Mesenchymal stem cell (in vitro differentiated cells and primary cell): ENCODE measurements around the gene MAGIX.

Source experiments
- DNase-seq: peaks from one replicate; pipeline ENCODE4 v3.0.0-alpha.2; 2013
- H2AFZ ChIP-seq: one replicate; pipeline ENCODE4 v1.6.1; 2013; ENCODE audit warnings: low read depth, mild to moderate bottlenecking, control low read depth, inconsistent platforms, low read length, moderate library complexity
- H2AK5ac ChIP-seq: 2 replicates; pipeline ENCODE4 v1.6.1; 2013; ENCODE audit warnings: low read length, moderate library complexity, mild to moderate bottlenecking, inconsistent platforms; ENCODE audit not compliant: severe bottlenecking
- H2BK120ac ChIP-seq: one replicate; pipeline ENCODE4 v1.6.1; 2013; ENCODE audit warnings: low read depth, mild to moderate bottlenecking, inconsistent platforms, low read length, moderate library complexity
- H2BK12ac ChIP-seq, 2 experiments: one replicate each; pipeline ENCODE4 v1.6.1; 2013; ENCODE audit warnings: inconsistent platforms in 2 of 2, low read length in 2 of 2, mild to moderate bottlenecking in 2 of 2, moderate library complexity in 2 of 2, control low read depth in 1 of 2
- H2BK15ac ChIP-seq: one replicate; pipeline ENCODE4 v1.6.1; 2013; ENCODE audit warnings: mild to moderate bottlenecking, low read depth, inconsistent platforms; ENCODE audit not compliant: poor library complexity, severe bottlenecking
- H2BK5ac ChIP-seq: 2 replicates; pipeline ENCODE4 v1.6.1; 2013; ENCODE audit warnings: low read depth, mild to moderate bottlenecking, low read length, control low read depth, inconsistent platforms; ENCODE audit not compliant: poor library complexity, severe bottlenecking
- H3K14ac ChIP-seq, 2 experiments: one replicate each; pipeline ENCODE4 v1.6.1; 2013; ENCODE audit warnings: inconsistent platforms in 2 of 2, low read length in 2 of 2, control low read depth in 1 of 2, mild to moderate bottlenecking in 1 of 2, moderate library complexity in 1 of 2
- H3K18ac ChIP-seq, 2 experiments: one replicate each; pipeline ENCODE4 v1.6.1; 2013; ENCODE audit warnings: inconsistent platforms in 2 of 2, low read length in 2 of 2, control low read depth in 1 of 2, low read depth in 1 of 2, mild to moderate bottlenecking in 1 of 2
- H3K23ac ChIP-seq, 2 experiments: one replicate each; pipeline ENCODE4 v1.6.1; 2013; ENCODE audit warnings: inconsistent platforms in 2 of 2, low read length in 2 of 2, mild to moderate bottlenecking in 2 of 2, moderate library complexity in 2 of 2, control low read depth in 1 of 2
- H3K27ac ChIP-seq: 2 replicates; pipeline ENCODE4 v1.5.1; 2013; ENCODE audit warnings: mild to moderate bottlenecking, moderate library complexity, low read length, control low read depth, inconsistent platforms; ENCODE audit not compliant: poor library complexity, severe bottlenecking
- H3K27me3 ChIP-seq, 2 experiments: 2 replicates each; pipeline versions ENCODE4 v1.6.1 to v1.7.0; 2013; ENCODE audit warnings: low read length in 2 of 2, mild to moderate bottlenecking in 2 of 2, moderate library complexity in 2 of 2, control low read depth in 1 of 2, inconsistent platforms in 1 of 2; ENCODE audit not compliant: control insufficient read depth in 1 of 2, insufficient read depth in 1 of 2
- H3K36me3 ChIP-seq, 2 experiments: 2 replicates each; pipeline versions ENCODE4 v1.6.1 to v1.7.0; 2013; ENCODE audit warnings: low read length in 2 of 2, control low read depth in 1 of 2, inconsistent platforms in 1 of 2, low read depth in 1 of 2, mild to moderate bottlenecking in 1 of 2; ENCODE audit not compliant: insufficient read depth in 2 of 2, control insufficient read depth in 1 of 2
- H3K4ac ChIP-seq, 2 experiments: one replicate each; pipeline ENCODE4 v1.6.1; 2013; ENCODE audit warnings: inconsistent platforms in 2 of 2, low read length in 2 of 2, mild to moderate bottlenecking in 2 of 2, moderate library complexity in 2 of 2, control low read depth in 1 of 2, low read depth in 1 of 2
- H3K4me1 ChIP-seq: 2 replicates; pipeline ENCODE4 v1.6.1; 2013; ENCODE audit warnings: low read depth, low read length, control low read depth; ENCODE audit not compliant: control insufficient read depth, insufficient read depth
- H3K4me2 ChIP-seq: 2 replicates; pipeline ENCODE4 v1.6.1; 2013; ENCODE audit warnings: low read length, mild to moderate bottlenecking, inconsistent platforms; ENCODE audit not compliant: poor library complexity, severe bottlenecking
- H3K4me3 ChIP-seq, 2 experiments: 2 replicates each; pipeline versions ENCODE4 v1.5.1 to v1.7.0; 2013; ENCODE audit warnings: low read length in 2 of 2, mild to moderate bottlenecking in 2 of 2, control low read depth in 1 of 2, low read depth in 1 of 2; ENCODE audit not compliant: insufficient read depth in 1 of 2
- H3K79me1 ChIP-seq: replicated peaks from 2 replicates; pipeline ENCODE4 v1.6.1; 2013; ENCODE audit warnings: mild to moderate bottlenecking, control low read depth, low read length, inconsistent platforms; ENCODE audit not compliant: poor library complexity, severe bottlenecking
- H3K9ac ChIP-seq: 2 replicates; pipeline ENCODE4 v1.7.0; 2013; ENCODE audit warnings: mild to moderate bottlenecking, low read length, moderate library complexity
- H3K9me3 ChIP-seq: 2 replicates; pipeline ENCODE4 v1.7.0; 2013; ENCODE audit warnings: mild to moderate bottlenecking, low read length; ENCODE audit not compliant: control insufficient read depth
- H4K8ac ChIP-seq: one replicate; pipeline ENCODE4 v1.6.1; 2013; ENCODE audit warnings: inconsistent platforms, mild to moderate bottlenecking, low read length, moderate library complexity
- H4K91ac ChIP-seq: one replicate; pipeline ENCODE4 v1.6.1; 2013; ENCODE audit warnings: mild to moderate bottlenecking, low read length, inconsistent platforms
- WGBS: methylation state at CpG from one replicate; pipeline ENCODE4 v1.1.7; 2013; ENCODE audit warnings: mixed read lengths; 5-methylcytosine and 5-hydroxymethylcytosine counted together

Gene MAGIX

DNA sequence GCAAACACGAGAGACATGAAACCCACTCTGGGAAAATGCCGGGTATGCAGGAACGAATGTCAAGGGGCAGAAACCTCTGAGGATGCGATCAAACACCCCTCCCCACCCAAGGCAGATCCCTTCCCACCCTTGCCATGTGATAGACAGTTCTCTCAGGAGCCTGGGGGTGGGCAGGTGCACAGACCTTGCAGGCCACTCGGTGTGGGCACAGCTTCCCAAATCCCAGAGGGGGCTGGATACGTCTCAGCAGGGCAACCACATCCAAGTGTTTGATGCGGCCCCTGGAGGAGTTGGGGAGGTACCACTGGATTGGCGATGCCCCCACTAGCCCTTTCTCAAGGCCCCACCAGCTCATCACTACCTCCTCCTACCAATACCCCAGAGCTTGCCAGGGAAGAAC, 47.8 kb downstream of the MAGIX start:
- H2BK15ac ChIP-seq, result no peak overlapping the region
- H2BK12ac ChIP-seq, result no peak overlapping the region
- no peaks in the 10 kb centered on the region for H3K4me1 ChIP-seq
- no peak overlapping the region for H2BK120ac ChIP-seq
- no peak overlapping the region for H3K4me3 ChIP-seq
- no peak overlapping the region for H2AFZ ChIP-seq
- H3K14ac ChIP-seq, result no peak overlapping the region
- H3K23ac ChIP-seq, result no peak overlapping the region
- no peak overlapping the region for H3K4ac ChIP-seq
- no peak overlapping the region for H3K18ac ChIP-seq
- H3K36me3 ChIP-seq, result no peaks in the 10 kb centered on the region
- no peaks in the 10 kb centered on the region for H3K79me1 ChIP-seq
- no peak overlapping the region for H3K27ac ChIP-seq
- no peak overlapping the region for H3K9ac ChIP-seq
- no peak for DNase-seq
- 86% methylated on average over 2 of the region's 8 CpGs for WGBS
- H2AK5ac ChIP-seq, result no peak overlapping the region
- H2BK5ac ChIP-seq, result no peak overlapping the region
- no peak overlapping the region for H4K8ac ChIP-seq
- peaks cover 6% of the 10 kb centered on the region for H3K9me3 ChIP-seq
- H3K27me3 ChIP-seq, result peaks cover 3 to 66% of the 10 kb centered on the region in 2 experiments
- no peak overlapping the region for H4K91ac ChIP-seq
- no peak overlapping the region for H3K4me2 ChIP-seq

DNA sequence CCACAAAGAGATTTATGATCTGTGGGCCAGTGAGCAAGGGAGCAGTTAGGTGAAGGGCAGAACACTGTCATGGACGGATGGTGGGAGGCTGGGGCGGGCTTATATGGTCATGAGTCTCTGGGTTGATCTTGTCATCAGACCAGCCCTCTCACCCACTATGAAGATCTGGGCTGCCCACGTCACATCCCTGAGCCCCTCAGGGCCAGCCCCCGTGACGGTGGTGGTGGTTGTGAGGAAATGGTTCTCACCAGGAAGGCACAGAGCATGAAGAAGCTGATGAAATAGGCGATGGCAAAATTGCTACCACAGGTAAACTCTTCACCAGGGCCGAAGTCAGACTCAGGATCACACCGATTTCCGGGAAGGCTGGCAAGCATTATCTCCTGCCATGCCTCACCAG, 48.5 kb downstream of the MAGIX start:
- Histone ChIP-seq H2BK5ac (no peak overlapping the region), H3K27ac (no peak overlapping the region), H3K27me3 (peaks cover 3 to 66% of the 10 kb centered on the region in 2 experiments), H2AFZ (no peak overlapping the region), H2BK12ac (no peak overlapping the region), H3K23ac (no peak overlapping the region), H3K4me3 (no peak overlapping the region), H3K4me1 (no peaks in the 10 kb centered on the region), H2AK5ac (no peak overlapping the region), H4K8ac (no peak overlapping the region), H3K18ac (no peak overlapping the region), H2BK120ac (no peak overlapping the region), H2BK15ac (no peak overlapping the region), H3K4ac (no peak overlapping the region), H3K4me2 (no peak overlapping the region), H4K91ac (no peak overlapping the region), H3K9ac (no peak overlapping the region), H3K36me3 (no peaks in the 10 kb centered on the region), H3K14ac (no peak overlapping the region), H3K9me3 (peaks cover 6% of the 10 kb centered on the region), H3K79me1 (no peaks in the 10 kb centered on the region)
- no peak for DNase-seq
- WGBS, result 86% methylated on average over 7 of the region's 9 CpGs

DNA sequence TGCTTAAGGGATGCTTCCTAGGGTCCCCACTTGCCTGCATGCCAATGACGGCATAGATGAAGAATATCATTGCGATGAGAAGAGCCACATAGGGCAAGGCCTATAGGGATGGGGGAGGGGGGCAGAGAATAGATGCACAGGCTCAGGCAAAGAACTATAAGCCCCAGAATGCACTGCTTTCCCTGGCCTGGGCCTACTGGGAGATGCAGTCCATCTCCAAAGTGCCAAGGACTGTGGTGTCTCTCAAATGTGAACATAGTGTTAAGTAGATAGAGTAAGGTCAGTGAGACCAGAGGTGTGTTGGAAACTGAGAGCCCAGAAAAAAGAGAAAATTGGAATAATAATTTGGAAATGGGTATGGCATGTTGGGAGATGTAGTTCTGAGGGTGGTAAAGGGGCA, 49.7 kb downstream of the MAGIX start:
- Histone ChIP-seq H3K4me1 (no peaks in the 10 kb centered on the region), H3K4ac (no peak overlapping the region), H3K9ac (no peak overlapping the region), H2AK5ac (no peak overlapping the region), H3K27me3 (peaks cover 3 to 67% of the 10 kb centered on the region in 2 experiments), H2BK120ac (no peak overlapping the region), H4K8ac (no peak overlapping the region), H3K4me2 (no peak overlapping the region), H3K14ac (no peak overlapping the region), H3K4me3 (no peak overlapping the region), H2BK15ac (no peak overlapping the region), H3K18ac (no peak overlapping the region), H3K23ac (no peak overlapping the region), H3K79me1 (no peaks in the 10 kb centered on the region), H2BK5ac (no peak overlapping the region), H2AFZ (no peak overlapping the region), H4K91ac (no peak overlapping the region), H3K9me3 (peaks cover 6% of the 10 kb centered on the region), H3K36me3 (no peaks in the 10 kb centered on the region), H2BK12ac (no peak overlapping the region), H3K27ac (no peak overlapping the region)
- DNase-seq, result no peak
- 88% methylated on average over 2 of the region's 2 CpGs for WGBS

DNA sequence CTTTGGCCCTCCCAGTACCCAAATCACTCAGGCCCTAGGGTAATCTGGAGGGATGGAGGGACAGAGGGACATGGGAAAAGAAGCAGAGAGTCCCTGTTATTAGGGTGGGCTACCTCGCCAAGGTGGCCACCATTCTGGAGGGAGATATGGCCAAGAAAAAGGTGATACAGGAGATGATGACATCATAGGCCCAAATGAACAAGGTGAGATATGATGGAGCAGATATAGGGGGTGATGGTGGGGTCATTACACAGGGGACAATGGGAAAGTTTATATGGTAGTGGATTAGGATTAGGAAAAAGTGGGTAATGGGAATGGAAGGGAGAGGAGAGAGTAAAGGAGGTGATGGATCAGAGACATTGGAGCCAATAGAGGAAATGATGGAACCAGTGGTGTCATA, 50.3 kb downstream of the MAGIX start:
- Histone ChIP-seq H3K27me3 (peaks cover 3 to 67% of the 10 kb centered on the region in 2 experiments), H3K23ac (no peak overlapping the region), H3K9ac (no peak overlapping the region), H3K18ac (no peak overlapping the region), H3K4me1 (no peaks in the 10 kb centered on the region), H3K79me1 (no peaks in the 10 kb centered on the region), H3K27ac (no peak overlapping the region), H4K8ac (no peak overlapping the region), H3K14ac (no peak overlapping the region), H2AK5ac (no peak overlapping the region), H4K91ac (no peak overlapping the region), H2BK15ac (no peak overlapping the region), H3K36me3 (no peaks in the 10 kb centered on the region), H2BK12ac (no peak overlapping the region), H2AFZ (no peak overlapping the region), H2BK5ac (no peak overlapping the region), H3K4me2 (no peak overlapping the region), H2BK120ac (no peak overlapping the region), H3K9me3 (peaks cover 6% of the 10 kb centered on the region), H3K4ac (no peak overlapping the region), H3K4me3 (no peak overlapping the region)
- WGBS, result 58% methylated on average over 1 of the region's 1 CpG
- DNase-seq, result no peak
